Suppressor macrophage treated with lipopolysaccharide for 4 hours (primary cell): Measurements from ENCODE around the gene DHRS11.
A peak's percentile ranks its signal among the peaks of the same experiment; 100 is the strongest.

Experiments
- DNase-seq: peaks from one replicate; pipeline ENCODE4 v3.0.0-alpha.2; 2020

DHRS11 gene

GRCh38 chr17:36616061-36617029 lies 24.7 kb downstream of the DHRS11 start:
- DNase-seq = peak; percentile 26

GRCh38 chr17:36617773-36618172 lies 26.1 kb downstream of the DHRS11 start:
- no peak for DNase-seq

GRCh38 chr17:36623281-36623680 lies 31.6 kb downstream of the DHRS11 start:
- DNase-seq = no peak

- DNase-seq = no peak
Measured at GRCh38 chr17:36625188-36625587, 33.5 kb downstream of the DHRS11 start.

- no peak for DNase-seq
Measured at GRCh38 chr17:36627101-36627500, 35.4 kb downstream of the DHRS11 start.

- DNase-seq = no peak
Measured at GRCh38 chr17:36628576-36628975, 36.9 kb downstream of the DHRS11 start.

- DNase-seq = peak; percentile 84
Measured at GRCh38 chr17:36629252-36629847, 37.7 kb downstream of the DHRS11 start.

GRCh38 chr17:36629970-36630502 lies 38.4 kb downstream of the DHRS11 start:
- DNase-seq = no peak

GRCh38 chr17:36631022-36631421 lies 39.3 kb downstream of the DHRS11 start:
- DNase-seq = no peak

- no peak for DNase-seq
Measured at GRCh38 chr17:36632916-36633771, 41.5 kb downstream of the DHRS11 start.

- DNase-seq = no peak
Measured at GRCh38 chr17:36640346-36640745, 48.7 kb downstream of the DHRS11 start.

- DNase-seq = no peak
Measured at GRCh38 chr17:36640836-36641235, 49.2 kb downstream of the DHRS11 start.

GRCh38 chr17:36641331-36641876 lies 49.7 kb downstream of the DHRS11 start:
- no peak for DNase-seq

- DNase-seq = no peak
Measured at GRCh38 chr17:36641877-36642845, 50.5 kb downstream of the DHRS11 start.

GRCh38 chr17:36643086-36643685 lies 51.5 kb downstream of the DHRS11 start:
- no peak for DNase-seq

- no peak for DNase-seq
Measured at GRCh38 chr17:36645422-36645821, 53.7 kb downstream of the DHRS11 start.

GRCh38 chr17:36647636-36648035 lies 56.0 kb downstream of the DHRS11 start:
- no peak for DNase-seq

- no peak for DNase-seq
Measured at GRCh38 chr17:36650096-36650775, 58.6 kb downstream of the DHRS11 start.
